ENCODE results near the gene ATG14. TPM values are rescaled to one million over a fixed set of nuclear protein-coding genes. Genes with fewer than 3 reads are reported as not detected.
A peak's percentile ranks its signal among the peaks of the same experiment; 100 is the strongest.

The ATG14 gene
- total RNA-seq, 2 donors from 2014 or later: 11.0 to 12.9 TPM

DNA sequence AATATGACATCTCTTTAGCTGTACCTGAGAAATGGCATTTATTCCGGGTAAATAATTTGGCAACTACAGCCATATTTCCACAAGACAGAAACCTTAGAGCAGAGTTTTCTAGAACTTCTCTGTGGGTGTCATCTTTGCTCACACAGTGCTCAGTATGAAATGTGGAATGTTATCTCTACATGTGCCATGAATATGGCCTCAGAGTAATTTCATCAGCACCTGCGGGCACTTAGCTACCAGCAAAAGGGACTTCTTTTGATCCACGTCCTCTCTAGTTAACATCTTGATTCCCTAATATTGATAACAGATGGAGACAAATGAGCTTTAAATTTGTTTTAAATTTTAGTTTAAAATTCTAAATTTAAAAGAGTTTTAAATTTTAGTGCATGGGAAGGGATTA, 2.9 kb upstream of the ATG14 start:
- 85 to 100% methylated on average over 3 of the region's 3 CpGs for WGBS, 2 experiments (ENCODE audit: insufficient coverage in 1 of 2, insufficient read length in 1 of 2)
- TF ChIP-seq, protein P1, sequence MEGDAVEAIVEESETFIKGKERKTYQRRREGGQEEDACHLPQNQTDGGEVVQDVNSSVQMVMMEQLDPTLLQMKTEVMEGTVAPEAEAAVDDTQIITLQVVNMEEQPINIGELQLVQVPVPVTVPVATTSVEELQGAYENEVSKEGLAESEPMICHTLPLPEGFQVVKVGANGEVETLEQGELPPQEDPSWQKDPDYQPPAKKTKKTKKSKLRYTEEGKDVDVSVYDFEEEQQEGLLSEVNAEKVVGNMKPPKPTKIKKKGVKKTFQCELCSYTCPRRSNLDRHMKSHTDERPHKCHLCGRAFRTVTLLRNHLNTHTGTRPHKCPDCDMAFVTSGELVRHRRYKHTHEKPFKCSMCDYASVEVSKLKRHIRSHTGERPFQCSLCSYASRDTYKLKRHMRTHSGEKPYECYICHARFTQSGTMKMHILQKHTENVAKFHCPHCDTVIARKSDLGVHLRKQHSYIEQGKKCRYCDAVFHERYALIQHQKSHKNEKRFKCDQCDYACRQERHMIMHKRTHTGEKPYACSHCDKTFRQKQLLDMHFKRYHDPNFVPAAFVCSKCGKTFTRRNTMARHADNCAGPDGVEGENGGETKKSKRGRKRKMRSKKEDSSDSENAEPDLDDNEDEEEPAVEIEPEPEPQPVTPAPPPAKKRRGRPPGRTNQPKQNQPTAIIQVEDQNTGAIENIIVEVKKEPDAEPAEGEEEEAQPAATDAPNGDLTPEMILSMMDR (conservative IDR thresholded peaks at IDR 0.05): no peak
- Mint-ChIP-seq H3K36me3 (ENCODE audit: low read depth) (no peaks in the 10 kb centered on the region), H3K4me3 (no peak overlapping the region), H3K27ac (no peak overlapping the region), H3K4me1 (peaks cover 29% of the 10 kb centered on the region), H3K9me3 (no peaks in the 10 kb centered on the region), H3K27me3 (ENCODE audit: insufficient read depth) (peaks cover 4% of the 10 kb centered on the region)
- H3K4me1 ChIP-seq (ENCODE audit: control insufficient read depth, insufficient read depth, low read length): no peaks in the 10 kb centered on the region
- H3K9ac ChIP-seq (ENCODE audit: extremely low read depth, low read length, poor library complexity, severe bottlenecking): no peak overlapping the region
- H3K4me3 ChIP-seq (ENCODE audit: low read length): no peak overlapping the region
- no peaks in the 10 kb centered on the region for H3K36me3 ChIP-seq (ENCODE audit: control insufficient read depth, insufficient read depth, low read length)
- no peaks in the 10 kb centered on the region for H3K9me3 ChIP-seq (ENCODE audit: control insufficient read depth, low read length)
- no peaks in the 10 kb centered on the region for H3K27me3 ChIP-seq (ENCODE audit: control insufficient read depth, insufficient read depth, low read length, poor library complexity, severe bottlenecking)
- no peak for DNase-seq
- no peak overlapping the region for H3K27ac ChIP-seq (ENCODE audit: low read depth, low read length)

DNA sequence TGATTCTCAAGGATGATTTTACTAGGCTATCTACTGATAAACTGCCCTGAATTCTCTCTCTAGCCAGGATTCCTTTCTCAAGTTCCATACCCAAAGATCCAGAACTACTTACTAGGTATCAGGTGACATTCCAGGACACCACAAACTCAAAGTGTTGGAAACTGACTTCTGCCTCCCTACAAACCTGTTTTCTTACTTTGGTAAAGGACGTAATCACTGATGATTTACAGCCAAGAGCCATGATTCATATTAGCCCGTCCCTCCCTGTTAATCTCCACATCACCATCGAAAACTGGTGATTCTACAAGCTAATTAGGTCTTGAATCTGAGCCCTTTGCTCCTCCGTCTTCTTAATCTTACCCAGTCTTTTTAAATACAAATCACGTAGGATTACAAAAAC, 1.0 kb upstream of the ATG14 start:
- Mint-ChIP-seq H3K9me3 (no peaks in the 10 kb centered on the region), H3K27me3 (ENCODE audit: insufficient read depth) (peaks cover 4% of the 10 kb centered on the region)
- H3K9ac ChIP-seq (ENCODE audit: extremely low read depth, low read length, poor library complexity, severe bottlenecking): no peak overlapping the region

DNA sequence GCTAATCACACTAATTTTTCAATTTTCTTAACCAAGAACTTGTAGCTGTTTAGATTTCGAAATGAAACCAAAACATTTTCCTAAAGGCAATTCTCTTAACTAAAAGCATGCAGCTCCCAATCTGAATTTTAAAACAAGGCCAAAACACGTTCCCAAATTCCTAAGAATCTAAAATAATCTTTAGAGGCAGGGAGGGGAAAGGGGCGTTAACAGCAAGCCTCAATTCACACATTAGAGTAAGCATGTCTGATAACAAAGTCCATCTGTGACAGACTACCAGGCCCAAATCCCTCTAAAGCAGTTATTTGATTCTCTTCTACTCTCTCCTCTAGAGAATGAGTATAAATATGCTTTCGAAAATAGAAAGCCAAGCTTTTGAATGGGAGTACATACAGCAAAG, 754 bp downstream of the ATG14 start:
- H3K9ac ChIP-seq (ENCODE audit: extremely low read depth, low read length, poor library complexity, severe bottlenecking): peak overlapping the region; percentile 88
- H3K36me3 ChIP-seq (ENCODE audit: control insufficient read depth, insufficient read depth, low read length): no peaks in the 10 kb centered on the region
- peak overlapping the region; percentile 89 for H3K4me3 ChIP-seq (ENCODE audit: low read length)
- TF ChIP-seq, protein P1 (conservative IDR thresholded peaks at IDR 0.05): no peak
- H3K27me3 ChIP-seq (ENCODE audit: control insufficient read depth, insufficient read depth, low read length, poor library complexity, severe bottlenecking): no peaks in the 10 kb centered on the region
- H3K9me3 ChIP-seq (ENCODE audit: control insufficient read depth, low read length): no peaks in the 10 kb centered on the region
- 47 to 80% methylated on average over 1 to 4 of the region's 4 CpGs for WGBS, 2 experiments (ENCODE audit: insufficient coverage in 1 of 2, insufficient read length in 1 of 2)
- Mint-ChIP-seq H3K9me3 (no peaks in the 10 kb centered on the region), H3K27me3 (ENCODE audit: insufficient read depth) (peaks cover 4% of the 10 kb centered on the region), H3K27ac (peak overlapping the region; percentile 93), H3K36me3 (ENCODE audit: low read depth) (no peaks in the 10 kb centered on the region), H3K4me1 (peaks cover 25% of the 10 kb centered on the region), H3K4me3 (peak overlapping the region; percentile 82)
- no peak overlapping the region for H3K27ac ChIP-seq (ENCODE audit: low read depth, low read length)
- no peak for DNase-seq
- H3K4me1 ChIP-seq (ENCODE audit: control insufficient read depth, insufficient read depth, low read length): no peaks in the 10 kb centered on the region

More for the DNA sequence above, 1.0 kb upstream of the ATG14 start:
- no peaks in the 10 kb centered on the region for H3K36me3 ChIP-seq (ENCODE audit: control insufficient read depth, insufficient read depth, low read length)
- DNase-seq: no peak
- 93% methylated on average over 4 to 5 of the region's 5 CpGs for WGBS, 2 experiments (ENCODE audit: insufficient coverage in 1 of 2, insufficient read length in 1 of 2)
- no peaks in the 10 kb centered on the region for H3K36me3 Mint-ChIP-seq (ENCODE audit: low read depth)
- H3K27ac ChIP-seq (ENCODE audit: low read depth, low read length): no peak overlapping the region
- H3K4me1 ChIP-seq (ENCODE audit: control insufficient read depth, insufficient read depth, low read length): no peaks in the 10 kb centered on the region
- H3K4me1 Mint-ChIP-seq: peaks cover 25% of the 10 kb centered on the region
- TF ChIP-seq, protein P1 (conservative IDR thresholded peaks at IDR 0.05): no peak
- peak overlapping the region; percentile 89 for H3K4me3 ChIP-seq (ENCODE audit: low read length)
- H3K27ac Mint-ChIP-seq: no peak overlapping the region
- peak overlapping the region; percentile 82 for H3K4me3 Mint-ChIP-seq
- no peaks in the 10 kb centered on the region for H3K27me3 ChIP-seq (ENCODE audit: control insufficient read depth, insufficient read depth, low read length, poor library complexity, severe bottlenecking)
- no peaks in the 10 kb centered on the region for H3K9me3 ChIP-seq (ENCODE audit: control insufficient read depth, low read length)
